ENCODE data around the gene MEPCE.

DNA sequence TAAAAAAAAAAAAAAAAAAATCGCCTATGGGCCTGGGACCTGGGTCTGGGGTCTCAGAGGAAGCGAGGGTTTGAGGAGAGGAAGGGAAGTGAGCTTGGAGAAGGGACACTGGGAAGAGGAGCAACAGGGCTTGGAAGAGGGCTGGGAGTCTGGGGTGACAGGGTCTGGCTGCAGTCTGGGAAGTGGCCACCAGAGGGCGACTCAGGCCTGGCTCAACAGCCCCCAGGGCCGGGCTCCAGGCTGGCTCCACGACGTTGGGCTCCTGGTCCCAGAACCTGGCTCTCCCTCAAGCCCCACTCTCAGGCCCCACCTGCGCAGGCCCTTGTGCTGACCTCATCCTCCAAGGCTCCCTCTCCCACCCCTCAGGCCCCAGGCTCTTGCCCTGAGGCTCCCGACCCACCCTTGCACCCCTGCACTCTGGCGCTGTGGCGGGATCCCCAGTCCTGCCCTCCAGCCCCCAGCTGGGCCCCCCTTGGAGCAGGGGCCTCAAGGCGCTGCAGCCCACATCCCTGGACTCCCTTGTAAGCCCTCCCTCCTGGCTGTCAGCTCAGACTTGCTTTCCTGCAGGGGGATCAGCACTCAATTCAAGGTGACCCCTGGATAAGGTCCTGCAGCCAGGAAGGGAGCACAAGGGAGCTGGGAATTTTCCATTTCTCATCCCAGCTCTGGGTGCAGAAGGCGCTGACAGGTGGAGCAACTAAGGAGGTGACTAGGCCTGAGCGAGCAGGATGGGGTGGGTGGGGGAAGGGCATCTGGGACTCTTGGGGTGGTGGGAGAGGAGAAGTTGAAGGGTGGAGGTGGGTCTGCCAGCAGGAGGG lies 39.8 kb downstream of the MEPCE start:
- TF ChIP-seq POLR2AphosphoS5 (IDR thresholded peaks at IDR 0.05; ENCODE audit: borderline replicate concordance, low read depth, low read length) = 0 out of 2 replicates have a peak, but pooled peaks have one; percentile 16
- no peak for TF ChIP-seq EZH2 (IDR thresholded peaks at IDR 0.05)
- TF ChIP-seq FOXP2 (optimal IDR thresholded peaks at IDR 0.05; ENCODE audit: control extremely low read depth, extremely low read length, insufficient read depth) = peak; percentile 12
